Chondrocyte (in vitro differentiated cells): ENCODE measurements around the gene OPTC. TPM values are rescaled to one million over a fixed set of nuclear protein-coding genes. Genes with fewer than 3 reads are reported as not detected.

Experiments
- DNase-seq: peaks from one replicate; pipeline ENCODE4 v3.0.0; 2021; ENCODE audit warnings: mixed read lengths, low spot score
- H3K27ac Mint-ChIP-seq: one replicate; pipeline ENCODE4 v1.8.0; 2021; ENCODE audit warnings: mild to moderate bottlenecking, moderate library complexity, mixed read lengths; ENCODE audit not compliant: unreplicated experiment
- H3K27me3 Mint-ChIP-seq: 2 replicates; pipeline ENCODE4 v1.8.0; 2021; ENCODE audit warnings: low read depth, mixed read lengths
- H3K36me3 Mint-ChIP-seq: 2 replicates; pipeline ENCODE4 v1.8.0; 2021; ENCODE audit warnings: low read depth, mixed read lengths
- H3K4me1 Mint-ChIP-seq: 2 replicates; pipeline ENCODE4 v1.8.0; 2021; ENCODE audit warnings: low read depth, mild to moderate bottlenecking, mixed read lengths
- H3K4me3 Mint-ChIP-seq: one replicate; pipeline ENCODE4 v1.8.0; 2021; ENCODE audit warnings: mild to moderate bottlenecking, moderate library complexity, mixed read lengths; ENCODE audit not compliant: unreplicated experiment
- H3K9me3 Mint-ChIP-seq: 2 replicates; pipeline ENCODE4 v1.8.0; 2021; ENCODE audit warnings: low read depth, mixed read lengths
- CTCF ChIP-seq: fragments of 200-600 bp; sonication (generic); IDR thresholded peaks from 2 replicates; pipeline ENCODE4 v1.5.0; 2021; ENCODE audit warnings: antibody characterized with exemption, mild to moderate bottlenecking, moderate library complexity
- total RNA-seq: library from RNA; stranded (reverse); gene quantifications from 3 replicates; pipeline ENCODE4 v1.2.1, GENCODE V29; 2021

The OPTC gene
- total RNA-seq, 1 donor from 2014 or later, result not detected

- no peaks in the 10 kb centered on the region for H3K36me3 Mint-ChIP-seq
- no peak for TF ChIP-seq CTCF
- no peak overlapping the region for H3K27ac Mint-ChIP-seq
- peaks cover 50% of the 10 kb centered on the region for H3K4me1 Mint-ChIP-seq
- DNase-seq, result no peak
- H3K4me3 Mint-ChIP-seq, result no peak overlapping the region
- peaks cover 2% of the 10 kb centered on the region for H3K9me3 Mint-ChIP-seq
- no peaks in the 10 kb centered on the region for H3K27me3 Mint-ChIP-seq
Observed at GRCh38 chr1:203462143-203462542, 31.8 kb upstream of the OPTC start.

GRCh38 chr1:203462878-203463277, 31.1 kb upstream of the OPTC start:
- Mint-ChIP-seq H3K27ac (peak overlapping the region; percentile 96), H3K27me3 (no peaks in the 10 kb centered on the region), H3K9me3 (peaks cover 2% of the 10 kb centered on the region), H3K36me3 (no peaks in the 10 kb centered on the region), H3K4me1 (peaks cover 58% of the 10 kb centered on the region), H3K4me3 (no peak overlapping the region)
- TF ChIP-seq CTCF, result no peak
- no peak for DNase-seq

- H3K4me1 Mint-ChIP-seq, result peaks cover 62% of the 10 kb centered on the region
- H3K4me3 Mint-ChIP-seq, result peak overlapping the region; percentile 18
- no peaks in the 10 kb centered on the region for H3K27me3 Mint-ChIP-seq
- no peaks in the 10 kb centered on the region for H3K36me3 Mint-ChIP-seq
- peak; percentile 44 for TF ChIP-seq CTCF
- DNase-seq, result no peak
- H3K27ac Mint-ChIP-seq, result peak overlapping the region; percentile 96
- no peaks in the 10 kb centered on the region for H3K9me3 Mint-ChIP-seq
Observed at GRCh38 chr1:203463469-203464062, 30.4 kb upstream of the OPTC start.

- Mint-ChIP-seq H3K36me3 (no peaks in the 10 kb centered on the region), H3K27me3 (no peaks in the 10 kb centered on the region), H3K27ac (peak overlapping the region; percentile 96), H3K4me1 (peaks cover 63% of the 10 kb centered on the region), H3K9me3 (no peaks in the 10 kb centered on the region), H3K4me3 (no peak overlapping the region)
- TF ChIP-seq CTCF, result no peak
- no peak for DNase-seq
Observed at GRCh38 chr1:203464226-203464625, 29.7 kb upstream of the OPTC start.

GRCh38 chr1:203464743-203465142, 29.2 kb upstream of the OPTC start:
- Mint-ChIP-seq H3K4me1 (peaks cover 63% of the 10 kb centered on the region), H3K36me3 (no peaks in the 10 kb centered on the region)
- no peak for TF ChIP-seq CTCF

More at GRCh38 chr1:203464743-203465142, 29.2 kb upstream of the OPTC start:
- Mint-ChIP-seq H3K4me3 (no peak overlapping the region), H3K27me3 (no peaks in the 10 kb centered on the region), H3K27ac (peak overlapping the region; percentile 94), H3K9me3 (no peaks in the 10 kb centered on the region)
- DNase-seq, result no peak
